ENCODE results near the gene FCN2. TPM values are rescaled to one million over a fixed set of nuclear protein-coding genes. Genes with fewer than 3 reads are reported as not detected.

FCN2 gene
- total and polyA plus RNA-seq, 4 donors = 23.6 to 186 (median 121) TPM

DNA sequence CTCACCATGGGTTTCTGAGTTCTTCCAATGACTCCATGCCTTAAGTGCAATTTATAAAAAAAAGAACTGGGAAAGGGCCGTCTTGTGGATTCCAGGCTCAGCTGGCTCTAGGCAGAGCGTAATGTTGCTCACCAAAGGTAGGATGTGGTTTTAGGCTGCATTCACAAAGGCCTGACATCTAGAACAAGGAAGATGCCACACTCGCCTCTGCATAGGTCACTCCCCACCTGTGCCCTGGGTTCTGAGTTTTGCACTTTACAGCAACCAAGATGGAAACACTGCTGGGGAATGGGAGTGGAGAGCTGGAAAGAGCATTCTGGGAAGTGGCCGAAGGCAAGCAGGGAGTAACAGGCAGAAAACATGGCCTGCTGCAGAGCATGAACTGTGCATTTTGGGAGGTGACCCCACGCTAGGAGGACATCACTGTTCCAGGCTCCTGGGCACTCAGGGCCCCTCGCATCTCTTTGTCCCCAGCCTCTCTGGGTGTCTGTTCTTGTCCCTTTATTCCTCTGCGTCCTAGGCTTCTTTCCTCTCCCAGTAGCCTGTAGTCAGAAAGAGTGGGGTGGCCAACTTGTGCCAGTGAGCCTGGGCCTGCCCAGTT lies 12.3 kb downstream of the FCN2 start:
- H3K9ac ChIP-seq (ENCODE audit: low read depth in 1 of 2, low read length in 2 of 2) = no peak overlapping the region
- TF ChIP-seq NR2F2 (IDR thresholded peaks at IDR 0.05) = no peak
- no peak for TF ChIP-seq HNF4G (IDR thresholded peaks at IDR 0.05)
- TF ChIP-seq HNF4A (conservative IDR thresholded peaks at IDR 0.05) = no peak
- TF ChIP-seq EGR1 (IDR thresholded peaks at IDR 0.05; ENCODE audit: low read depth in 2 of 2) = no peak
- no peak for TF ChIP-seq TAF1 (conservative IDR thresholded peaks at IDR 0.05)
- no peak for TF ChIP-seq RAD21 (IDR thresholded peaks at IDR 0.05)
- TF ChIP-seq GABPA (IDR thresholded peaks at IDR 0.05 in 1 of 2, conservative IDR thresholded peaks at IDR 0.05 in 1 of 2) = no peak
- no peak for TF ChIP-seq REST (IDR thresholded peaks at IDR 0.05)
- TF ChIP-seq SP1 (IDR thresholded peaks at IDR 0.05) = no peak
- TF ChIP-seq, protein P1, sequence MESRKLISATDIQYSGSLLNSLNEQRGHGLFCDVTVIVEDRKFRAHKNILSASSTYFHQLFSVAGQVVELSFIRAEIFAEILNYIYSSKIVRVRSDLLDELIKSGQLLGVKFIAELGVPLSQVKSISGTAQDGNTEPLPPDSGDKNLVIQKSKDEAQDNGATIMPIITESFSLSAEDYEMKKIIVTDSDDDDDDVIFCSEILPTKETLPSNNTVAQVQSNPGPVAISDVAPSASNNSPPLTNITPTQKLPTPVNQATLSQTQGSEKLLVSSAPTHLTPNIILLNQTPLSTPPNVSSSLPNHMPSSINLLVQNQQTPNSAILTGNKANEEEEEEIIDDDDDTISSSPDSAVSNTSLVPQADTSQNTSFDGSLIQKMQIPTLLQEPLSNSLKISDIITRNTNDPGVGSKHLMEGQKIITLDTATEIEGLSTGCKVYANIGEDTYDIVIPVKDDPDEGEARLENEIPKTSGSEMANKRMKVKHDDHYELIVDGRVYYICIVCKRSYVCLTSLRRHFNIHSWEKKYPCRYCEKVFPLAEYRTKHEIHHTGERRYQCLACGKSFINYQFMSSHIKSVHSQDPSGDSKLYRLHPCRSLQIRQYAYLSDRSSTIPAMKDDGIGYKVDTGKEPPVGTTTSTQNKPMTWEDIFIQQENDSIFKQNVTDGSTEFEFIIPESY (IDR thresholded peaks at IDR 0.05) = no peak
- no peak overlapping the region for H3K4me3 ChIP-seq (ENCODE audit: low read depth in 1 of 3, low read length in 3 of 3)
- no peak for DNase-seq (ENCODE audit: low spot score)
- peaks cover 0 to 4% (median 0%) of the 10 kb centered on the region in 4 donors for H3K9me3 ChIP-seq (ENCODE audit: control insufficient read depth in 4 of 4, low read length in 3 of 4)
- 84% methylated on average over 7 of the region's 7 CpGs for WGBS
- no peak overlapping the region for H3K27ac ChIP-seq (ENCODE audit: low read depth in 1 of 2, low read length in 2 of 2)
- no peaks in the 10 kb centered on the region for H3K4me1 ChIP-seq (ENCODE audit: control insufficient read depth in 4 of 4, insufficient read depth in 4 of 4, low read length in 3 of 4)
- no peaks in the 10 kb centered on the region for H3K27me3 ChIP-seq (ENCODE audit: control insufficient read depth in 4 of 4, insufficient read depth in 4 of 4, low read length in 3 of 4)
- H3K36me3 ChIP-seq (ENCODE audit: control insufficient read depth in 4 of 4, insufficient read depth in 3 of 4, low read depth in 1 of 4, low read length in 3 of 4) = no peaks in the 10 kb centered on the region

DNA sequence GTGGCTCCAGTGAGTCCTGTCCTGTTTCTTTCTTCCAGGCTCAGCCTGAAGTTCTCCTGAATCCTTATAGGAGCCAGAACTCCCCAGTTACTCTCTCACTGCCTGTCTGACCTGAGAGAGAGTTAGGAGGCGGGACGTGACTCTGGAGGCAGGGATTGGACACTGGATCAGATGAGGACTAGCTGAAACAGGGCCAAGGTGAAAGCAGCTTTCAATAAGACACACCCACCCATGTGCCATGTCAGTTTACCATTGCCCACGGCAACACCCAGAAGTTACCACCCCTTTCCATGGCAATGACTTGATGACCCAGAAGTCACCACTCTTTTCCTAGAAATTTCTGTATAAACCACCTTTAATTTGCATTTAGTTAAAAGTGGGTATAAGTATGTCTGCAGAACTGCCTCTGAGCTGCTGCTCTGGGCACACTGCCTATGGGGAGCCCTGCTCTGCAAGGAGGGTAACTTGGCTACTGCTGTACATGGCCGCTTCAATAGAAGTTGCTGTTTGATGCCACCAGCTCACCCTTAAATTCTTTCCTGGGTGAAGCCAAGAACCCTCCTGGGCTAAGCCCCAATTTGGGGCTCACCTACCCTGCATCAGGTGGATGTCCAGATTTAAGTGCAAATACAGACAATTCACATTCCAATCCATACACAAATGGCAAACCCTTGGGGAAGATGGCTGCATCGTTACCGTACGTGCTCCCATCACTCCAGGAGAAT lies 13.7 kb downstream of the FCN2 start:
- Histone ChIP-seq H3K9ac (ENCODE audit: low read depth in 1 of 2, low read length in 2 of 2) (no peak overlapping the region), H3K4me1 (ENCODE audit: control insufficient read depth in 4 of 4, insufficient read depth in 4 of 4, low read length in 3 of 4) (no peaks in the 10 kb centered on the region), H3K36me3 (ENCODE audit: control insufficient read depth in 4 of 4, insufficient read depth in 3 of 4, low read depth in 1 of 4, low read length in 3 of 4) (no peaks in the 10 kb centered on the region), H3K9me3 (ENCODE audit: control insufficient read depth in 4 of 4, low read length in 3 of 4) (peaks cover 0 to 9% (median 2%) of the 10 kb centered on the region in 4 donors), H3K27ac (ENCODE audit: low read depth in 1 of 2, low read length in 2 of 2) (no peak overlapping the region), H3K27me3 (ENCODE audit: control insufficient read depth in 4 of 4, insufficient read depth in 4 of 4, low read length in 3 of 4) (no peaks in the 10 kb centered on the region), H3K4me3 (ENCODE audit: low read depth in 1 of 3, low read length in 3 of 3) (no peak overlapping the region)
- WGBS = 89% methylated on average over 7 of the region's 7 CpGs
- no peak for DNase-seq (ENCODE audit: low spot score)
- TF ChIP-seq MAX (IDR thresholded peaks at IDR 0.05) = no peak
- TF ChIP-seq CTCF (IDR thresholded peaks at IDR 0.05; ENCODE audit: low read depth, low read length, missing input control) = no peak
- TF ChIP-seq FOXA2 (IDR thresholded peaks at IDR 0.05) = no peak
- TF ChIP-seq FOXA1 (IDR thresholded peaks at IDR 0.05) = no peak
- no peak for TF ChIP-seq RAD21 (IDR thresholded peaks at IDR 0.05)
- no peak for TF ChIP-seq NR2F2 (IDR thresholded peaks at IDR 0.05)
- TF ChIP-seq, protein P1 (IDR thresholded peaks at IDR 0.05) = no peak
- no peak for TF ChIP-seq TAF1 (conservative IDR thresholded peaks at IDR 0.05)
- TF ChIP-seq REST (IDR thresholded peaks at IDR 0.05) = no peak
- no peak for TF ChIP-seq EGR1 (IDR thresholded peaks at IDR 0.05; ENCODE audit: low read depth in 2 of 2)
- no peak for TF ChIP-seq GABPA (IDR thresholded peaks at IDR 0.05 in 1 of 2, conservative IDR thresholded peaks at IDR 0.05 in 1 of 2)
- TF ChIP-seq RXRA (IDR thresholded peaks at IDR 0.05) = no peak
- TF ChIP-seq ATF3 (IDR thresholded peaks at IDR 0.05) = no peak
- no peak for TF ChIP-seq SP1 (IDR thresholded peaks at IDR 0.05)

Measured in liver (tissue), 9 donors.